K562 (cell line): ENCODE results near the gene HAGHL. TPM values are rescaled to one million over a fixed set of nuclear protein-coding genes. Genes with fewer than 3 reads are reported as not detected.

Experiments
- CEBPG ChIP-seq, 3 experiments: fragments of 200-800 bp in 1 of 3; sonication (Bioruptor generic) in 1 of 3; sonication (generic) in 1 of 3; formaldehyde crosslinking in 1 of 3; IDR thresholded peaks in 2 of 3; conservative IDR thresholded peaks in 1 of 3; 2 replicates each; pipeline versions ENCODE4 v1.6.1 to v1.8.0; 2016 to 2022; ENCODE audit warnings: missing compliant biosample characterization in 2 of 3, missing genetic modification characterization in 2 of 3, mild to moderate bottlenecking in 1 of 3, missing genetic modification reagents in 1 of 3
- DACH1 ChIP-seq: fragments of 450-650 bp; IDR thresholded peaks from 2 replicates; pipeline ENCODE4 v1.6.1; 2018; ENCODE audit not compliant: partially characterized antibody
- DPF2 ChIP-seq: fragments of 450-650 bp; IDR thresholded peaks from 2 replicates; pipeline ENCODE4 v1.6.1; 2016
- HSF4 ChIP-seq: fragments of 250-450 bp; sonication (Bioruptor Pico); IDR thresholded peaks from 2 replicates; pipeline ENCODE4 v2.1.2; 2022; ENCODE audit warnings: mild to moderate bottlenecking, moderate library complexity, borderline replicate concordance
- MGA ChIP-seq: fragments of 450-650 bp; IDR thresholded peaks from 2 replicates; pipeline ENCODE4 v1.6.1; 2016; ENCODE audit warnings: mild to moderate bottlenecking, moderate library complexity
- NR2C2 ChIP-seq, 2 experiments: fragments of 200-800 bp in 1 of 2; sonication (Bioruptor generic) in 1 of 2; sonication (generic) in 1 of 2; formaldehyde crosslinking in 1 of 2; IDR thresholded peaks; 2 replicates each; pipeline versions ENCODE4 v1.6.1 to v1.8.0; 2016 to 2022; ENCODE audit warnings: mild to moderate bottlenecking in 1 of 2, missing compliant biosample characterization in 1 of 2, missing genetic modification characterization in 1 of 2, missing genetic modification reagents in 1 of 2
- NR4A1 ChIP-seq, 2 experiments: fragments of 250-450 bp in 1 of 2; fragments of 450-650 bp in 1 of 2; sonication (Bioruptor Pico) in 1 of 2; IDR thresholded peaks; 2 replicates each; pipeline versions ENCODE4 v1.4.0 to v1.6.1; 2016 to 2020; ENCODE audit warnings: mild to moderate bottlenecking in 2 of 2, missing compliant biosample characterization in 1 of 2, missing genetic modification characterization in 1 of 2, moderate library complexity in 1 of 2
- RNF2 ChIP-seq: sonication (generic); IDR thresholded peaks from 2 replicates; pipeline ENCODE4 v1.6.1; 2016
- SIN3B ChIP-seq: fragments of 450-650 bp; IDR thresholded peaks from 2 replicates; pipeline ENCODE4 v1.6.1; 2017; ENCODE audit warnings: low read depth, mild to moderate bottlenecking, moderate library complexity
- SP2 ChIP-seq: IDR thresholded peaks from 2 replicates; pipeline ENCODE4 v1.6.1; 2011; ENCODE audit warnings: mild to moderate bottlenecking, low read depth, low read length, moderate library complexity; ENCODE audit not compliant: poor library complexity, severe bottlenecking; ENCODE audit errors: extremely low read depth
- XRCC3 ChIP-seq: fragments of 450-650 bp; IDR thresholded peaks from 2 replicates; pipeline ENCODE4 v1.6.1; 2017; ENCODE audit warnings: mild to moderate bottlenecking, moderate library complexity
- ZFP30 ChIP-seq: fragments of 250-450 bp; sonication (Bioruptor Pico); IDR thresholded peaks from 2 replicates; pipeline ENCODE4 v1.8.0; 2022; ENCODE audit warnings: moderate library complexity, mild to moderate bottlenecking, inconsistent platforms, borderline replicate concordance
- ZNF436 ChIP-seq: fragments of 250-450, 450-650 bp; sonication (Bioruptor Pico); formaldehyde crosslinking; IDR thresholded peaks from 2 replicates; pipeline ENCODE4 v1.7.0; 2020; ENCODE audit warnings: mild to moderate bottlenecking
- ZNF511 ChIP-seq: sonication (generic); formaldehyde crosslinking; IDR thresholded peaks from 2 replicates; pipeline ENCODE4 v1.8.0; 2022; ENCODE audit warnings: mild to moderate bottlenecking, missing genetic modification reagents
- ZNF668 ChIP-seq: fragments of 250-450 bp; sonication (Bioruptor Pico); IDR thresholded peaks from 2 replicates; pipeline ENCODE4 v1.8.0; 2022; ENCODE audit warnings: mild to moderate bottlenecking, inconsistent platforms
- polyA plus RNA-seq, 8 experiments: library from polyadenylated mRNA; depleted of rRNA in 4 of 8; stranded (reverse) in 5 of 8; unstranded in 3 of 8; fragments of >200 nt; fragmentation: Nextera tagmentation in 2 of 8; fragmentation: Illumina TruSeq in 1 of 8; extraction: Ambion mirVana in 2 of 8; extraction: Trizol in 1 of 8; gene quantifications; 2 replicates each; pipeline versions ENCODE4 v1.2.1 to v1.2.3, GENCODE V29; 2011 to 2014; ENCODE audit warnings: inconsistent platforms in 1 of 8, missing spikeins in 1 of 8
- total RNA-seq, 7 experiments: library from RNA; depleted of rRNA in 6 of 7; stranded (reverse); fragments of >200 nt in 6 of 7; fragmentation: Illumina TruSeq in 2 of 7; extraction: Trizol in 2 of 7; gene quantifications; 2 replicates each; pipeline versions ENCODE4 v1.2.1 to v1.2.3, GENCODE V29; 2011 to 2021; ENCODE audit warnings: low replicate concordance in 1 of 7

The HAGHL gene
- total and polyA plus RNA-seq, 9 of the 15 experiments (the other 6 are each of a cell fraction or from before 2014, with no cell fraction given), result 0.31 to 83.4 (median 20.7) TPM

- TF ChIP-seq NR2C2 (CRISPR knock-in tag; IDR thresholded peaks at IDR 0.05) (no peak), NR2C2 (tag; IDR thresholded peaks at IDR 0.05) (no peak), XRCC3 (no peak), DACH1 (no peak), HSF4 (CRISPR knock-in tag) (no peak), SP2 (no peak), ZNF511 (CRISPR knock-in tag) (no peak; the same call in 1 of the 2 replicates), RNF2 (no peak), ZNF668 (no peak), MGA (peak; percentile 78; the same call in 1 of the 2 replicates), ZFP30 (CRISPR knock-in tag) (no peak), ZNF436 (CRISPR knock-in tag) (no peak), DPF2 (no peak), NR4A1 (CRISPR knock-in tag; IDR thresholded peaks at IDR 0.05) (peak; percentile 59; the same call in 1 of the 2 replicates), NR4A1 (tag; IDR thresholded peaks at IDR 0.05) (no peak), SIN3B (no peak), CEBPG (CRISPR knock-in tag; IDR thresholded peaks at IDR 0.05) (peak; percentile 18; the same call in 1 of the 2 replicates), CEBPG (tag; conservative IDR thresholded peaks at IDR 0.05 in 1 of 2, IDR thresholded peaks at IDR 0.05 in 1 of 2) (no peak)
Measured at GRCh38 chr16:683396-684070, 43.4 kb upstream of the HAGHL start (continued).
